ENCODE measurements around the gene TNFSF13.

The TNFSF13 gene

DNA sequence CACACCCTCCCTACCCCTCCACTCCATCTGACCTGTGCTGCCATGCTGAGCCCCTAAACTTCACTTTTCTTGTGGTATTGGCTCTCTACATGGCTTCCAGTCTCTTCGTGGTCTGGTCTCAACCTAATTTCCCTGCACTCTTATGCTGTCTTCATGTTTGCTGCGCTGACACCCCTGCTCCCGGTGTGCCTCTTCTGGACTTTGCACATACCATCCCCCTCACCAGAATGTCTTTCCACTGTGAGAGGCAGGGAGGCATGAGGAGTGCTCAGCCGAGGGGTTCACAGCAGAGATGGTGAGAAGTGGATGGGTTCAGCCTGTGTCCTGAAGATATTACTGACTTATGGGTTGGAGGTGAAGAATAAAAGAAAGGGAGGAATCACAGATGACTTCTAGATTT lies 7.2 kb upstream of the TNFSF13 start:
- ChIA-PET CTCF (no interaction called here), POLR2A (ENCODE audit: low non-redundant PET) (no interaction called here)
- DNase-seq (ENCODE audit: low spot score), result no peak
- H3K27ac ChIP-seq, result peak overlapping the region; percentile 53; the same call in 1 of the 2 replicates
- TF ChIP-seq CTCF (conservative IDR thresholded peaks at IDR 0.05; ENCODE audit: low read depth), result no peak

DNA sequence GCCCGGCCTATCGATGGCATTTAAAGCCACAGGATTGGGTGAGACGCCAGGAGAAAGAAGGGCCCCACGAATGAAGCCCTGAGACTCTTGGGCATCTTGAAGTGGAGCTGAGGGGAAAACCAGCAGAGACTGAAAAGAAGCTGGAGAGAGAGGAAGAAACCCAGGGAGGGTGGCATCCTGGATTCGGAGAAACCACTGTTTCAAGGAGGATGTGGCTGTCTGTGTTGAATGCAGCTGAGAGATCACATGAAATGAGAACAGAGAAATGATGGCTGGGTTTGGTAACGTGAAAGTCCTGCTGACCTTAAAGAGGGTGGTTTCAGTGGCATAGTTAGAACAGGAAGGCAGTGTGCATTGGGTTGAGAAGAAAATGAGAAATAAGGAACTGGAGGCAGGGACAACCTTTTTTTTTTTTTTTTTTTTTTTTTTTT lies 5.9 kb upstream of the TNFSF13 start:
- H3K27ac ChIP-seq, result no peak overlapping the region
- CTCF ChIA-PET, result interaction anchor here (0.6 to 0.9 kb wide), 2 partner anchors 10 to 11 kb away, joined by 3 read pairs; no protein-coding TSS in a partner anchor

GRCh38 chr17:7553356-7553755 lies 5.2 kb upstream of the TNFSF13 start:
- TF ChIP-seq CTCF (conservative IDR thresholded peaks at IDR 0.05; ENCODE audit: low read depth), result no peak
- POLR2A ChIA-PET (ENCODE audit: low non-redundant PET), result no interaction called here
- CTCF ChIA-PET, result no interaction called here
- no peak overlapping the region for H3K27ac ChIP-seq
- DNase-seq (ENCODE audit: low spot score), result no peak

More for the DNA sequence above, 5.9 kb upstream of the TNFSF13 start:
- POLR2A ChIA-PET (ENCODE audit: low non-redundant PET), result interaction anchor here (0.6 kb wide), 1 partner anchor 114 kb away, joined by 3 read pairs; no protein-coding TSS in a partner anchor
- TF ChIP-seq CTCF (conservative IDR thresholded peaks at IDR 0.05; ENCODE audit: low read depth), result no peak
- DNase-seq (ENCODE audit: low spot score), result no peak

DNA sequence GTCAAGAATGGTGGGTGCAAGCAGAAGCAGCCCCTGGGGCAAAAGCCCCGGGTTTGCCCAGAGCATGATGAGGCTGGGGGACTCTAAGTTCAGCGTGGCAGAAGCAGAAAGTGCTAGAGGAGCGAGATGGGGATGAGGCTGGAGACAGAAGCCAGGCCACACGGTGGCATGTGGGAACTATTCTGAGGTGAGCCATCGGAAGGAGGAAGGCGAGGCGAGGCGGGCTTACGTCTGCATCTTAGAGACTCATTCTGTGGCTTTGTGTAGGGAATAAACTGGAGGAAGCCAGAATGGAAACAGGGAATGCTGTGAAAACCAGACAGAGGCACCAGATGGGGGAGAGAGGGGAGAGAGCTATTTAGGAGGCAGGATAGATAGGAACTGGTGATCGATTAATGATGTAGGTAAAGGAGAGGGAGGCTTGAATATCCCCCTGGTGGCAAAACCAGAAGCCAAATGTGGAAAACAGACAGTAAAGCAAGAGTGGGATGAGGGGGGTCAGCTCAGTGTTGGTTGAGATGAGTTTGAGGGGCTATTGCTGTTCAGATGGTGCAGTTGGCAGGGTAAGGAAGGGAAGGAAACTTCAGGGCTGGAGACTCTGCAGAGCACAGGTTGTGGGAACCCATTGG lies 3.1 kb upstream of the TNFSF13 start:
- no peak for TF ChIP-seq CTCF (conservative IDR thresholded peaks at IDR 0.05; ENCODE audit: low read depth)
- no peak overlapping the region for H3K27ac ChIP-seq
- CTCF ChIA-PET, result interaction anchor here (0.6 kb wide), 2 partner anchors 33 to 119 kb away, joined by 3 to 6 read pairs; no protein-coding TSS in a partner anchor
- POLR2A ChIA-PET (ENCODE audit: low non-redundant PET), result interaction anchor here (0.7 kb wide), 1 partner anchor 112 kb away, joined by 7 read pairs; no protein-coding TSS in a partner anchor
- no peak for DNase-seq (ENCODE audit: low spot score)

GRCh38 chr17:7556627-7557026 lies 1.9 kb upstream of the TNFSF13 start:
- no peak for TF ChIP-seq CTCF (conservative IDR thresholded peaks at IDR 0.05; ENCODE audit: low read depth)
- peak overlapping the region; percentile 95 for H3K27ac ChIP-seq
- POLR2A ChIA-PET (ENCODE audit: low non-redundant PET), result interaction anchor here (0.6 kb wide), 1 partner anchor 31 kb away, joined by 7 read pairs; no protein-coding TSS in a partner anchor
- CTCF ChIA-PET, result interaction anchor here (1.2 to 2.7 kb wide), 2 partner anchors 42 to 116 kb away, joined by 3 to 14 read pairs; no protein-coding TSS in a partner anchor
- DNase-seq (ENCODE audit: low spot score), result no peak

- peak overlapping the region; percentile 95 for H3K27ac ChIP-seq
- no peak for TF ChIP-seq CTCF (conservative IDR thresholded peaks at IDR 0.05; ENCODE audit: low read depth)
- CTCF ChIA-PET, result interaction anchor here (1.2 to 2.7 kb wide), 2 partner anchors 43 to 116 kb away, joined by 3 to 14 read pairs; no protein-coding TSS in a partner anchor
- DNase-seq (ENCODE audit: low spot score), result no peak
- POLR2A ChIA-PET (ENCODE audit: low non-redundant PET), result no interaction called here
These were observed 1.3 kb upstream of the TNFSF13 start for GRCh38 chr17:7557147-7557764.

All from RWPE1 (cell line).